Heart left ventricle (tissue), 16 donors: ENCODE measurements around the gene ANKRD11. TPM values are rescaled to one million over a fixed set of nuclear protein-coding genes. Genes with fewer than 3 reads are reported as not detected.
"Not testable (repeated sequence)": the region's sequence is repeated elsewhere in the genome, so short reads cannot be mapped to it uniquely, and the experiment has no call there.

Experiments
- ATAC-seq, 4 donors: fragments of 200-7000 bp; cut with Tn5 transposase; one replicate each; pipeline ENCODE4 v1.9.1; 2020 to 2022; ENCODE audit warnings: moderate library complexity in 4 of 4, mild to moderate bottlenecking in 3 of 4, moderate number of reproducible peaks in 1 of 4
- DNase-seq, 5 donors: peaks; one replicate each; pipeline ENCODE4 v3.0.0-alpha.2; 2020
- H3K27ac ChIP-seq, 12 donors: fragments of 200-600 bp; sonication (generic) in 4 of 12; one replicate each; pipeline versions ENCODE4 v1.5.0 to v1.8.0; 2016 to 2022; ENCODE audit warnings: mild to moderate bottlenecking in 2 of 12
- H3K27me3 ChIP-seq, 9 donors: fragments of 200-600 bp; sonication (generic) in 2 of 9; one replicate each; pipeline versions ENCODE4 v1.5.1 to v1.8.0; 2016 to 2022; ENCODE audit warnings: mild to moderate bottlenecking in 3 of 9
- H3K36me3 ChIP-seq, 9 donors: fragments of 200-600 bp; sonication (generic) in 2 of 9; one replicate each; pipeline versions ENCODE4 v1.5.0 to v1.8.0; 2018 to 2022; ENCODE audit warnings: mild to moderate bottlenecking in 2 of 9
- H3K4me1 ChIP-seq, 12 donors: fragments of 200-600 bp; sonication (generic) in 4 of 12; one replicate each; pipeline versions ENCODE4 v1.5.0 to v1.8.0; 2016 to 2022; ENCODE audit warnings: mild to moderate bottlenecking in 3 of 12
- H3K4me3 ChIP-seq, 12 donors: fragments of 200-600 bp; sonication (generic) in 4 of 12; one replicate each; pipeline versions ENCODE4 v1.5.0 to v1.8.0; 2017 to 2022; ENCODE audit warnings: mild to moderate bottlenecking in 9 of 12, moderate library complexity in 4 of 12
- H3K9me3 ChIP-seq, 12 donors: fragments of 200-600 bp; sonication (generic) in 4 of 12; one replicate each; pipeline versions ENCODE4 v1.5.0 to v1.8.0; 2016 to 2022; ENCODE audit warnings: mild to moderate bottlenecking in 1 of 12
- CTCF ChIP-seq, 12 donors: fragments of 200-600 bp; sonication (generic) in 4 of 12; IDR thresholded peaks; one replicate each; pipeline versions ENCODE4 v1.5.0 to v1.8.0; 2018 to 2022; ENCODE audit warnings: antibody characterized with exemption in 12 of 12, mild to moderate bottlenecking in 5 of 12
- POLR2A ChIP-seq, 2 donors: fragments of 450-650 bp; IDR thresholded peaks; one replicate each; pipeline ENCODE4 v1.6.1; 2017; ENCODE audit warnings: antibody characterized with exemption in 2 of 2, mild to moderate bottlenecking in 2 of 2, moderate library complexity in 2 of 2
- WGBS, 4 donors: extraction: QIAGEN DNeasy Blood & Tissue Kit in 2 of 4; methylation state at CpG; one replicate each; pipeline versions ENCODE4 v1.1.5 to v1.1.7; 2013 to 2018; 5-methylcytosine and 5-hydroxymethylcytosine counted together
- intact Hi-C, 10 donors: fragments of 100-400 bp; cut with DNase I; formaldehyde crosslinking; loops; one replicate each; pipeline versions ENCODE4 v1.11.1 to v1.14.2; 2022
- polyA plus RNA-seq, 2 donors: library from polyadenylated mRNA; stranded (reverse); fragments of 200-250 nt; gene quantifications; one replicate each; pipeline ENCODE4 v1.2.3, GENCODE V29; 2013
- total RNA-seq, 9 donors: library from RNA; depleted of rRNA in 2 of 9; stranded (reverse); fragments of >200 nt in 2 of 9; fragmentation: NEBNext Ultra II Directional in 3 of 9; extraction: Animal tissue kit (Norgen Biotek cat#: 25700) in 3 of 9; gene quantifications; one replicate each; pipeline versions ENCODE4 v1.1.0 to v1.2.4, GENCODE V29; 2016 to 2023
- donor health status: ischemic (EF 13 %, LVEDD 7.1; RV severe dilation, severe dysfunction).
- donor health status: healthy with polysubstance abuse.
- donor health status: DM: no; HTN: yes; CAD: no.
- donor health status: DM: no; HTN: no; CAD: no.
- donor health status: ischemic (EF 25% LVEDD 6.9; RV normal size, moderate dysfunction).
- donor health status: ischemic (EF 25% LVEDD 5.7; RV mildly dilated, moderate dysfunction).
- donor health status: healthy.
- donor health status: DM: yes; HTN: yes; CAD: no.
- donor health status: ischemic (EF 35%, LVEDD 5.7; RV mildly dilated, moderate dysfunction).
- donor health status: nonischemic (EF 11% LVEDD 7.7; RV severe dilation, severe dysfunction).
- donor health status: DM: yes; HTN: yes; CAD: no.
- donor health status: PGD.
- donor health status: ischemic (EF 29% LVEDD 5.4; RV normal size, mild dysfunction).
- donor health status: nonischemic (EF 23%, LVEDD 6.1; RV moderate dilation, normal function).

The ANKRD11 gene
- total and polyA plus RNA-seq, 11 donors: 53.6 to 123 (median 67.7) TPM

- TF ChIP-seq POLR2A (IDR thresholded peaks at IDR 0.05) (no peak), CTCF (IDR thresholded peaks at IDR 0.05) (peak in 5 of 12 donors; percentile 18 to 32 (median 31))
- Histone ChIP-seq H3K36me3 (no peaks in the 10 kb centered on the region), H3K9me3 (no peaks in the 10 kb centered on the region), H3K27ac (peak overlapping the region; percentile 40 to 88 (median 74)), H3K4me1 (peaks cover 18 to 87% (median 73%) of the 10 kb centered on the region in 12 donors), H3K4me3 (peak overlapping the region in 4 of 12 donors; percentile 1 to 30 (median 25)), H3K27me3 (no peaks in the 10 kb centered on the region)
- DNase-seq: no peak
- intact Hi-C loops: loop anchor here (2.0 to 10.0 kb wide), 12 partner anchors 42 to 310 kb away; partner anchors contain the start of genes SPG7 (in 9 of the 10) and ANKRD11 (in 1 of the 10)
- peak; percentile 21 to 52 (median 29) for ATAC-seq
- 22 to 43% (median 36%) methylated on average over 15 to 22 of the region's 22 CpGs for WGBS, 4 donors
These were observed 155.2 kb downstream of the ANKRD11 start for GRCh38 chr16:89334988-89335802.

- TF ChIP-seq CTCF (IDR thresholded peaks at IDR 0.05) (no peak), POLR2A (IDR thresholded peaks at IDR 0.05) (no peak)
- no peak overlapping the region for H3K4me3 ChIP-seq
- no peaks in the 10 kb centered on the region for H3K9me3 ChIP-seq
- H3K36me3 ChIP-seq: no peaks in the 10 kb centered on the region
- H3K27me3 ChIP-seq: no peaks in the 10 kb centered on the region
- ATAC-seq (peak in 1 of 4 donors; percentile 5), DNase-seq (no peak)
- H3K27ac ChIP-seq: peak overlapping the region; percentile 16 to 88 (median 74)
- intact Hi-C loops: loop anchor here (2.0 to 10.0 kb wide), 11 partner anchors 50 to 310 kb away; partner anchors contain the start of genes SPG7 (in 7 of the 10) and ANKRD11 (in 1 of the 10)
- 70 to 76% (median 74%) methylated on average over 10 to 12 of the region's 12 CpGs for WGBS, 4 donors
- peaks cover 18 to 94% (median 78%) of the 10 kb centered on the region in 12 donors for H3K4me1 ChIP-seq
These were observed 155.9 kb downstream of the ANKRD11 start for GRCh38 chr16:89334461-89334860.

GRCh38 chr16:89334050-89334449 lies 156.3 kb downstream of the ANKRD11 start:
- no peak for TF ChIP-seq CTCF (IDR thresholded peaks at IDR 0.05)
- TF ChIP-seq POLR2A (IDR thresholded peaks at IDR 0.05): no peak
- peak overlapping the region; percentile 16 to 88 (median 74) for H3K27ac ChIP-seq
- H3K4me3 ChIP-seq: no peak overlapping the region
- H3K36me3 ChIP-seq: no peaks in the 10 kb centered on the region
- DNase-seq (no peak), ATAC-seq (no peak)
- WGBS, 4 donors: 38 to 58% (median 46%) methylated on average over 2 of the region's 2 CpGs
- no peaks in the 10 kb centered on the region for H3K27me3 ChIP-seq
- H3K4me1 ChIP-seq: peaks cover 18 to 96% (median 79%) of the 10 kb centered on the region in 12 donors
- H3K9me3 ChIP-seq: no peaks in the 10 kb centered on the region
- intact Hi-C loops: loop anchor here (2.0 to 10.0 kb wide), 11 partner anchors 51 to 311 kb away; partner anchors contain the start of genes SPG7 (in 7 of the 10) and ANKRD11 (in 1 of the 10)

DNA sequence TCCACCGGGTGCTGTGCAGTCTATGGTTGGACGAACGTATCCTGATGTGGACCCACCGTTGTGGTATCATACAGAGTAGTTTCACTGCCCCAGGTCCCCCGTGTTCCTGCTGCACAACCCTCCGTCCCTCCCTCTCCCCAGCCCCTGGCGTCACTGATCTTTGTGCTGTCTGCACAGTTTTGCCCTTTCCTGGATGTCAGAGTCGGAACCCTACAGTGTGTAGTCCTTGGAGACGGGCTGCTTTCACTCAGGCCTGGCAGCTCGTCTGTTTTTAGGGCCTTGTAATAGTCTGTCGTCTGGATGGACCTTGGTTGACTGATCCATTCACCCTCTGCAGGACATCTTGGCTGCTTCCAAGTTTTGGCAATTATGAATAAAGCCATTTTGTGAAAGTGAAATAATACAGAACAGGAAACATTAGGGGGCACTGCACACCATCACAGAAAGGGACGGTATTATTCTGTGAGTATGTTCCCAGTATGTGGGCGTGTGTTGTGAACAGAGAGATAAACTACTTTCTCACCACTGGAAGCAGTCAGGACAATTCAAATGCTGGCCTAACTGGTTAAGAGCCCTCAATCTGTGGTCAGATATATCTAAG lies 156.9 kb downstream of the ANKRD11 start:
- Histone ChIP-seq H3K27ac (peak overlapping the region; percentile 16 to 88 (median 74)), H3K4me1 (peaks cover 18 to 92% (median 75%) of the 10 kb centered on the region in 12 donors)
- 26 to 40% (median 28%) methylated on average over 11 to 13 of the region's 13 CpGs for WGBS, 4 donors
- H3K4me3 ChIP-seq, H3K9me3 ChIP-seq, H3K36me3 ChIP-seq, H3K27me3 ChIP-seq: not testable (repeated sequence)
- intact Hi-C loops: loop anchor here (1.0 to 10.0 kb wide), 13 partner anchors 51 to 311 kb away; partner anchors contain the start of genes SPG7 (in 7 of the 10) and ANKRD11 (in 2 of the 10)
- TF ChIP-seq CTCF (IDR thresholded peaks at IDR 0.05): peak; percentile 46 to 81 (median 70)
- DNase-seq (peak in 2 of 5 donors; percentile 68 to 73), ATAC-seq (peak; percentile 77 to 81 (median 80))
